Stimulated activated naive CD8-positive, alpha-beta T cell treated with anti-CD3 and anti-CD28 coated beads, Interleukin-15, amount 100 ng/mL, for 72 hours (primary cell): ENCODE measurements around the gene IL1F10.

Experiments used
- ATAC-seq: fragments of 150-1000 bp; cut with Tn5 transposase; 2 replicates; pipeline ENCODE4 v1.10.0; 2021; ENCODE audit warnings: mild to moderate bottlenecking, moderate library complexity
- DNase-seq, 2 donors: peaks; one replicate each; pipeline ENCODE4 v3.0.0; 2021 to 2022
- H3K27ac Mint-ChIP-seq, 2 donors: one replicate each; pipeline ENCODE4 v1.8.0; 2022; ENCODE audit warnings: mild to moderate bottlenecking in 2 of 2, mixed read lengths in 2 of 2, moderate library complexity in 2 of 2
- H3K27me3 Mint-ChIP-seq: one replicate; pipeline ENCODE4 v1.8.0; 2022; ENCODE audit warnings: mixed read lengths
- H3K4me1 Mint-ChIP-seq: one replicate; pipeline ENCODE4 v1.8.0; 2022; ENCODE audit warnings: mild to moderate bottlenecking, mixed read lengths
- H3K4me3 Mint-ChIP-seq, 2 donors: one replicate each; pipeline ENCODE4 v1.8.0; 2022; ENCODE audit warnings: mild to moderate bottlenecking in 2 of 2, mixed read lengths in 2 of 2, moderate library complexity in 1 of 2
- H3K9me3 Mint-ChIP-seq, 2 donors: one replicate each; pipeline ENCODE4 v1.8.0; 2022; ENCODE audit warnings: mixed read lengths in 2 of 2

The IL1F10 gene

GRCh38 chr2:113067681-113068080 lies at the start of gene IL1F10:
Gene IL1F10, plus strand, starts transcription at chr2:113067970. Its CDS starts 4,769 bp downstream, at chr2:113072739.
- Mint-ChIP-seq H3K27me3 (no peaks in the 10 kb centered on the region), H3K9me3 (peaks cover 7 to 8% of the 10 kb centered on the region in 2 donors), H3K27ac (no peak within 1 kb of the TSS), H3K4me1 (no peaks in the 10 kb centered on the region), H3K4me3 (no peak within 1 kb of the TSS)
- DNase-seq, result no peak
- ATAC-seq, result no peak

- no peak overlapping the region for H3K4me3 Mint-ChIP-seq
- DNase-seq (no peak), ATAC-seq (no peak)
- H3K9me3 Mint-ChIP-seq, result peaks cover 12 to 18% of the 10 kb centered on the region in 2 donors
- H3K4me1 Mint-ChIP-seq, result peaks cover 7% of the 10 kb centered on the region
- H3K27me3 Mint-ChIP-seq, result peaks cover 7% of the 10 kb centered on the region
- H3K27ac Mint-ChIP-seq, result no peak overlapping the region
Measured at GRCh38 chr2:113018509-113018908, 49.3 kb upstream of the IL1F10 start.

- ATAC-seq (no peak), DNase-seq (no peak)
- Mint-ChIP-seq H3K4me3 (no peak overlapping the region), H3K27ac (no peak overlapping the region), H3K9me3 (peaks cover 12 to 18% of the 10 kb centered on the region in 2 donors), H3K4me1 (no peaks in the 10 kb centered on the region), H3K27me3 (peaks cover 7% of the 10 kb centered on the region)
Measured at GRCh38 chr2:113021312-113021711, 46.5 kb upstream of the IL1F10 start.

- Mint-ChIP-seq H3K4me1 (no peaks in the 10 kb centered on the region), H3K27ac (no peak overlapping the region), H3K4me3 (no peak overlapping the region), H3K27me3 (peaks cover 7% of the 10 kb centered on the region), H3K9me3 (peaks cover 0 to 2% of the 10 kb centered on the region in 2 donors)
- no peak for DNase-seq
- no peak for ATAC-seq
Measured at GRCh38 chr2:113024764-113025163, 43.0 kb upstream of the IL1F10 start.

- no peak for DNase-seq
- no peaks in the 10 kb centered on the region for H3K9me3 Mint-ChIP-seq
- no peak for ATAC-seq
- no peaks in the 10 kb centered on the region for H3K4me1 Mint-ChIP-seq
- H3K4me3 Mint-ChIP-seq, result no peak overlapping the region
- H3K27ac Mint-ChIP-seq, result no peak overlapping the region
- peaks cover 7% of the 10 kb centered on the region for H3K27me3 Mint-ChIP-seq
Measured at GRCh38 chr2:113025737-113026136, 42.0 kb upstream of the IL1F10 start.

- no peak for ATAC-seq
- no peak overlapping the region for H3K4me3 Mint-ChIP-seq
- no peaks in the 10 kb centered on the region for H3K9me3 Mint-ChIP-seq
- no peaks in the 10 kb centered on the region for H3K4me1 Mint-ChIP-seq
- H3K27me3 Mint-ChIP-seq, result peaks cover 7% of the 10 kb centered on the region
- no peak overlapping the region for H3K27ac Mint-ChIP-seq
- no peak for DNase-seq
Measured at GRCh38 chr2:113027691-113028090, 40.1 kb upstream of the IL1F10 start.

GRCh38 chr2:113028112-113028511 lies 39.7 kb upstream of the IL1F10 start:
- no peak for ATAC-seq

GRCh38 chr2:113032737-113033136 lies 35.0 kb upstream of the IL1F10 start:
- no peak for ATAC-seq

More at GRCh38 chr2:113028112-113028511, 39.7 kb upstream of the IL1F10 start:
- Mint-ChIP-seq H3K27me3 (peaks cover 7% of the 10 kb centered on the region), H3K9me3 (no peaks in the 10 kb centered on the region), H3K4me1 (no peaks in the 10 kb centered on the region), H3K27ac (no peak overlapping the region), H3K4me3 (no peak overlapping the region)
- no peak for DNase-seq

GRCh38 chr2:113034016-113034415 lies 33.8 kb upstream of the IL1F10 start:
- Mint-ChIP-seq H3K27ac (no peak overlapping the region), H3K4me1 (no peaks in the 10 kb centered on the region), H3K9me3 (no peaks in the 10 kb centered on the region), H3K4me3 (no peak overlapping the region), H3K27me3 (no peaks in the 10 kb centered on the region)
- no peak for ATAC-seq
- no peak for DNase-seq

More at GRCh38 chr2:113032737-113033136, 35.0 kb upstream of the IL1F10 start:
- H3K4me1 Mint-ChIP-seq, result no peaks in the 10 kb centered on the region
- no peak overlapping the region for H3K27ac Mint-ChIP-seq
- no peaks in the 10 kb centered on the region for H3K9me3 Mint-ChIP-seq
- peaks cover 3% of the 10 kb centered on the region for H3K27me3 Mint-ChIP-seq
- DNase-seq, result no peak
- H3K4me3 Mint-ChIP-seq, result no peak overlapping the region

GRCh38 chr2:113036763-113037162 lies 31.0 kb upstream of the IL1F10 start:
- no peak overlapping the region for H3K4me3 Mint-ChIP-seq

GRCh38 chr2:113038291-113038690 lies 29.5 kb upstream of the IL1F10 start:
- Mint-ChIP-seq H3K27me3 (no peaks in the 10 kb centered on the region), H3K27ac (peak overlapping the region in 1 of 2 donors; percentile 3), H3K4me3 (no peak overlapping the region), H3K9me3 (no peaks in the 10 kb centered on the region), H3K4me1 (no peaks in the 10 kb centered on the region)
- DNase-seq (no peak), ATAC-seq (no peak)

More at GRCh38 chr2:113036763-113037162, 31.0 kb upstream of the IL1F10 start:
- no peak overlapping the region for H3K27ac Mint-ChIP-seq
- no peak for ATAC-seq
- DNase-seq, result no peak
- H3K27me3 Mint-ChIP-seq, result no peaks in the 10 kb centered on the region
- H3K9me3 Mint-ChIP-seq, result no peaks in the 10 kb centered on the region
- H3K4me1 Mint-ChIP-seq, result no peaks in the 10 kb centered on the region

- DNase-seq (no peak), ATAC-seq (no peak)
- Mint-ChIP-seq H3K4me3 (no peak overlapping the region), H3K27ac (no peak overlapping the region), H3K9me3 (no peaks in the 10 kb centered on the region), H3K27me3 (no peaks in the 10 kb centered on the region), H3K4me1 (no peaks in the 10 kb centered on the region)
Measured at GRCh38 chr2:113039158-113039557, 28.6 kb upstream of the IL1F10 start.

- H3K27me3 Mint-ChIP-seq, result no peaks in the 10 kb centered on the region
- H3K9me3 Mint-ChIP-seq, result no peaks in the 10 kb centered on the region
- no peaks in the 10 kb centered on the region for H3K4me1 Mint-ChIP-seq
- H3K4me3 Mint-ChIP-seq, result no peak overlapping the region
- DNase-seq, result no peak
- H3K27ac Mint-ChIP-seq, result no peak overlapping the region
- no peak for ATAC-seq
Measured at GRCh38 chr2:113039719-113040118, 28.1 kb upstream of the IL1F10 start.

- ATAC-seq (no peak), DNase-seq (no peak)
- Mint-ChIP-seq H3K27me3 (no peaks in the 10 kb centered on the region), H3K4me1 (no peaks in the 10 kb centered on the region), H3K9me3 (no peaks in the 10 kb centered on the region), H3K27ac (no peak overlapping the region), H3K4me3 (no peak overlapping the region)
Measured at GRCh38 chr2:113041871-113042270, 25.9 kb upstream of the IL1F10 start.

- DNase-seq (no peak), ATAC-seq (no peak)
- no peak overlapping the region for H3K27ac Mint-ChIP-seq
- H3K9me3 Mint-ChIP-seq, result peaks cover 0 to 7% of the 10 kb centered on the region in 2 donors
- no peaks in the 10 kb centered on the region for H3K27me3 Mint-ChIP-seq
- H3K4me3 Mint-ChIP-seq, result no peak overlapping the region
- H3K4me1 Mint-ChIP-seq, result no peaks in the 10 kb centered on the region
Measured at GRCh38 chr2:113046465-113046864, 21.3 kb upstream of the IL1F10 start.

GRCh38 chr2:113050921-113051895 lies 16.6 kb upstream of the IL1F10 start:
- ATAC-seq, result no peak
- peaks cover 20 to 34% of the 10 kb centered on the region in 2 donors for H3K9me3 Mint-ChIP-seq
- DNase-seq, result no peak
- no peak overlapping the region for H3K4me3 Mint-ChIP-seq
- H3K27ac Mint-ChIP-seq, result no peak overlapping the region
- no peaks in the 10 kb centered on the region for H3K4me1 Mint-ChIP-seq
- H3K27me3 Mint-ChIP-seq, result no peaks in the 10 kb centered on the region
